ENCODE measurements around the gene PTPRM.

The PTPRM gene

DNA sequence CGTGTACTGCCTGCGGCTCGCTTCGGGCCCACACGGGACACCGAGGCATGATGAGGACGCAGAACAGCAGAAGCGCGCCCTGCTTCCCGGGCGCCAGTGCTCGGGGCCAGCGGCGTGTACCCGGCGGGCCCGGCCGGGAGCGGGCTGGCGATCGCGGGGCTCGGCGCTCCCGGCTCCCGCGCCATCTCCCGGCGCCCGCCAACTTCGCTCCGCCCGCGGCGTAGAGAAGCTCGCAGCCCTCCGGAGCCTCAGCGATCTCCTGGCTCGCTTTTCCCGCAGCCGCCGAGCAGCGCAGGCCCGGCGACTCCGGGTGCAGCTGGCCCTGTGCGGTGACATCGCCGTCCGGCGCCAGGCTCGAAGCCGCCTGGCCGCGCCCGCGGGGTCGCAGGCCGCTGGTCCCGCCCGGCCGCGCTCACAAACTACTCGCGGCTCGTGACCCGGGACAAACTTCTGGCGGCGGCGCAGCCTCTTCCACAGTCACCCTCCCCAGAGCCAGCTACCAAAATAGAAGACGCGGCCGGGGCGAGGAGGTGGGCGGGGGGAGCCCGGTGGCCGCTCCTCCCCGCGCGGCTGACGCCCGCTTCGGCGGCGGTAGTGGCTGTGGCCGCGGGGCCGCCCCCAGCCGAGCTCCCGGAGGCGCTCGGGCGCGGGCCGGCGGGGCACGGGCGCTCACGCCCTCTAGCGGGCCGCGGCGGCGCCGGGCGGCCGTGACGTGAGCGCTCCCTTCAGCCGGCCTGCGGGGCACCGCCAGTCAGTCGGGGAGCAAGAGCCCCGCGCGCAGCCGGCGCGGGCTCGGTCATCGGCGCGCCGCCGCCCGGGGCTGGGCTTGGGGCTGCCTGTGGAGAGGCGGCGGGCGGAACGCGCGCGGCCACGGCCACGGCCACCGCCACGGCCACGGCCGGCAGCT is at the start of gene PTPRM:
PTPRM (plus strand) TSS at position 750 of the 907 bp plus-strand sequence. CDS start 503 bp downstream, outside the sequence.
- FAIRE-seq: no peak

DNA sequence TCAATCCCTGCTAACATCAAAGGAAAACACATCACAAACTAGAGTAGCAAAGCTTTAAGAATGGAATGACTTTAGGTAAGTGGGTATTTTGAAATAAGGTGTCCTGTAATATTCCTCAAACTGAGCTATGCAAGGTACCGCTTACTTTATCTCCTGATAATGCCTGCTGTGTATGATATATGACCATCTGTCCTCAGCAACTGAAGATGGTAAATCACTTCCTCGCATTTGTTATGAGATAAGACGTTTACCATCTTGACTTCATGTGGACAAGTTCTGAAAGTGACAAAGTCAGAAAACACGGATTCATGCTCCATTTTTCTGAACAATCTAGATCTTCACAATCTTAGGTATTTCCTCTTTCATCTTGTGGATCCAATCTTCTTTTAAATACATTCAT is 49.3 kb upstream of the PTPRM start:
- no peak for FAIRE-seq

DNA sequence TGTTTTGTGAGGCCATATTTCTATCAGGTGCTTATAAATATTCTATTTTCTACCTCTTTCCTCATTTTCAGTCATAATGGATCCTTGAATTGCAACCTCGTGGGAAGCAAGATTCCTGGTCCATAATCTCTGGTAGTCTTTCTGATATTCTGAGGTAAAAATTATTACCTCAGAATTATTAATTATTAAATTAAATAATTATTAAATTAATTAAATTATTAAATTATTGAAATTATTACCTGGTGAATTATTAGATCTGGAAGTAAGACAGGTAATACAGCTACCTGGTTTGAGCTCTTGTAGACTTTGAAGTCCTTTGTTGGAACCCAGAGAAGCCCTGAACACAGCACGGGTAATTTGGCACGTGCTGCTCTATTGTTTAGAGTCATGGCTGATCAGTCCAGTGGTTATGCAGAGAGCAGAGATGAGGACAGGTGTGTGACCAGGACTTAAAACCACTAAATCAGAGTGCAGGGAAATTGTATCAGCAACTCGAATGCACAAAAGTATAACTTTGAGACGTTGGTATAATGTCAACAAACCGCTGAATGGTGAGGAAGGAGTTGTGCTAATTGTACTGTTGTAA is 46.8 kb upstream of the PTPRM start:
- FAIRE-seq: no peak

DNA sequence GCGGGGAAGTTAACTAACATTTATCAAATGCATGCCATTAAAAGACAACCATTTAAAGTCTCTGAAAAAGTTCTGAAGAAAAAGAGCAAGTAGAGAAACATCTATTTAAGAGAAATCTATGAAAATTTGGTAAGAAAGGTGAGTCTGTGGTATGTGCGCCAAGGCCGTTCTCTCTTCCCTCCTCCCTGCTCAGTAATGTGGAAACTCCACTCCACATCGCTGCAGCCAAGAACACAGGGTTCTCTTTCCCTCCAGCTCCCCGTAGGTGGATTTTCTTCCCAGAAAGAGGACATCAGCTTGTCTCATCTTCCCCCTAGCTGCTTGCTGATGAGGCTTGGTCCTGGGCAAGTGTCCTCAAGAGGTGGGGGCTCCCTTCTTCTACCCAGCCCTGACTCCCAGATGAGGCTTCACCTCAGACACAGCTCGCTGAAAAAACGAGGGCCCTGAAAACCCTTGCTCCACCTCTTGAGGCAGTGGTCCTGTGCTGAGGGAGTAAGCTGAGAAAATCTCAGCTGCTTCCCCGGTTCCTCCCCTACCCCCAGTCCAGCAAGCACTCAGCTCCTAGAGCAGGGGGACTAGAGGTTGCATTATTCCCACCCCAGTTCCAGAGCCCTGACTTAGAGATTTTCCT is 45.8 kb upstream of the PTPRM start:
- FAIRE-seq: no peak

DNA sequence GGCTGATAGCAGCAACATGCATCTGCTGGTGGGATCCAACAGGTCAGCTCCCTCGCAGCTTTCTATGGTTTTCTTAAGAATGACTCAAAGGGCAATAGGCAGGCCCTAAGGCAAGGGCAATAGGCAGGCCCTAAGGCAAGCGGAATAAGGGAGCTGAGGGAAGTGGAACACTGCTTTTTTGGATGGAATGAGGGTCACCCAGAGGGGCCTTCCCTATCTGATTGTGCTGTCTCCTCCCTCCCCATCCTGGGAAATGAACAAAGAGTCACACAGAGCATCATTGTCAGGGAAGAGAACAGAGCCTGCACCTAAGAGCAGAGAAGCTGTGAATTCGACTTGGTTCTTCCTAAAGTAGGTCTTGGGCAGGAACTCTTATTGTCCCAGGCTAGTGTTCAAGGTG is 43.3 kb upstream of the PTPRM start:
- FAIRE-seq: no peak

DNA sequence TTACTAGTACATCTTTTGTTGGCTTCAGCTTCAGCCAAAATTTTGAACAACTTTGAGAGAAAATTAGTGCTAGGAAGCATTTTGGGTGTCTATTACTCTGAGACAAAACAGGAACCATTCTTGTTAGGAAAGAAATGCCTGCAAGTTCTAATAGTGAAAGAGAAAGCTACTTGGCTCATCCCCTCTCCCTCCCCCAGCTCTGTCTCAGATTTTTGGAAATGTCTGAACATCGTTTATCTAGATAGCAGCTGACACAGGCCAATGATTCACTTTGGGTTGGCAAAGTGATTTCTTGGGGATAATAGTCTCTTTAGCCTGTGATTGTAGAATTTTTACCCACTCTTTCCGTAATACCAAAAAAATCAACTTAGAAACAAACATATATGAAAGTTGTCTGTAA is 42.3 kb upstream of the PTPRM start:
- no peak for FAIRE-seq

DNA sequence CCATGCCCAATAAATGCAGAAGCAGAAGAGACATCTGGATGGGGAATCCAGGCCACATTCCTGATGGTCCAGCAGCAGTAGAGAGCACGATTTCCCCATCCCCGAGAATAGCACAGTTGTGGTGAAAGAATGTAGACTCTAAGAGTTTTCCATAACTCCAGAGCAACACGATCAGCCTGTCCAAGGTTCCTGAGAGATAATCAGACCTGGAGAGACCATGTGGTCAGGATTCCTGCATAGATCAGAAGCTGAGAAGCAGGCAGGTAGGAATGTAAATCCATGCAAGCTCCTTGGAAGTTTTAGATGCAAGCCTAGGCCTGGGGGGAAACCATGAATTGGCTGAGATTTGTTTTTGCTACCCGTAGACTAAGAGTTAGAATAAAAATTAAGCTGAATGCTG is 34.2 kb upstream of the PTPRM start:
- no peak for FAIRE-seq

DNA sequence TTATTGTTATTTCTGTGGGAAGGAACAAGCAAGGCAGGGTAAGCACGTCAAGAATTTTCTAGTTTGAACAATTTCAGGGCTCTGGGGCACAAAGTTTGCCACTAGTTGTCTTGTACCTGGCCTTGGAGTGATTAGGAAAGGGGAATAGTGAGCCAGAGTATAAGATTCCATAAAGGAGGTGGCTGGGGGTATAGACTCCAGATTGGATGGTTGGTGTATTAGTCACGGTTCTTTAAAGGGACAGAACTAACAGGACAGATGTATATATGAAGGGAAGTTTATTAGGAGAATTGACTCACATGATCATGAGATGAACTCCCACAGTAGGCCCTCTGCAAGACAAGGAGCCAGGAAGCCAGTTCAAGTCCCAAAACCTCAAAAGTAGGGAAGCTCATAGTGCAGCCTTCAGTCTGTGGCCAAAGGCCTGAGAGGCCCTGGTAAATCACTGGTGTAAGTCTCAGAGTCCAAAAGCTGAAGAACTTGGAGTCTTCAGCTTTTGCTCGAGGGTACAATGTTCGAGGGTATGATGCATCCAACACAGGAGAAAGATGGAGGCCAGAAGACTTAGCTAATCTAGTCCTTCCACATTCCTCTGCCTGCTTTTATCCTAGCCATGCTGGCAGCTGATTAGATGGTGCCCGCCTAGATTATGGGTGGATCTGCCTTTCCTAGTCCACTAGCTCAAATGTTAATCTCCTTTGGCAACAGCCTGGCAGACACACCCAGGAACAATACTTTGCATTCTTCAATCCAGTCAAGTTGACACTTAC is 31.5 kb upstream of the PTPRM start:
- FAIRE-seq: no peak

DNA sequence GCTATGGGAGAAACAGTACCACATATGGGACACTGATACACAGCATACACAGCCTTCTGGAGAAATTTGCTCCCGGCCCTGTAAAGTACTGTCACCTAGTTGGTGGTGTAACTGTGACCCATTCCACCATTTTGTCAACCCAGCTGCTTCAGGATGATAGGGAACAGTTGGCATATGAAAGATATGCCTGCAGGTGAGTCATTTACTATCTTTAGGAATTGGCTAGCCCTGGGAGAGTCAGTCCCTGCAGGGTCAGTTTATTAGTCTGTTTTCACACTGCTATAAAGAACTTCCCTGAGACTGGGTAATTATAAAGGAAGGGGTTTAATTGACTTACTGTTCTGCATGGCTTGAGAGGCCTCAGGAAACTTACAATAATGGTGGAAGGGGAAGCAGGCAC is 30.0 kb upstream of the PTPRM start:
- no peak for FAIRE-seq

DNA sequence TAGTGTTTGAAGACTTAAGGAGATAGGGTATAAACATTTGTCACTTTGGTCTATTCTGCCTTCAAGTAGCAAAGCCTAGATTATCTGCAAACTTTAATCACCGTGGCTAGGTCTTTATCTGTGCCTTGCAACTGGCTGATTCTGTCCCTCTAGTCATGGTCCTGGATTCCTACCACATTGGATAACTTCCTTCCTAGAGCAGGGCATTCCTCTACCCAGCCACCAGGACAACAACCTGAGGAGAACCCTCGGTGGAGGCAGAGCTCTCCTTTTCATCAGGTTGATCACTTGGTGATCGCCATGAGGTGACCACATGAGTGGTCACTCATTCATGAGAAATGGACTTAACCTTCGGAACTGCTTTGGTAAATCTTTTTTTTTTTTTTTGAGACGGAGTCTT is 25.3 kb upstream of the PTPRM start:
- no peak for FAIRE-seq

DNA sequence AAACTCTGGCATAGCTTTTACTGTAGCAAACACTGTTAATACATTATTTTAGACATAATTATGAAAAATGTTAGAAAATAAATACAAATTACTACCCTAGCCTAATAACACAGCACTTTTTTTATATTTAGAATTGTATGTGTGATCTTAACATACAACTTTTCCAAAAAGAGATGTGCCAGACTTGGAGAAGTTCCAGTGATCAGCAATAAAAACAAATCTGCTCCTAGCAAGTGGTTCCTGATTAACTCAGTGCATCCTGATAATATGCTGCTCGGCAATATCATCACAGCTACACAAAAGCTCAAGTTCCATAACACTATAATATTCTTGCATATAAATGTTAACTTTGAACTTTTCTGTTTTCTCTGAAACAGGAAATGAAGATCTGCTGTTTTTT is 22.4 kb upstream of the PTPRM start:
- FAIRE-seq: no peak

DNA sequence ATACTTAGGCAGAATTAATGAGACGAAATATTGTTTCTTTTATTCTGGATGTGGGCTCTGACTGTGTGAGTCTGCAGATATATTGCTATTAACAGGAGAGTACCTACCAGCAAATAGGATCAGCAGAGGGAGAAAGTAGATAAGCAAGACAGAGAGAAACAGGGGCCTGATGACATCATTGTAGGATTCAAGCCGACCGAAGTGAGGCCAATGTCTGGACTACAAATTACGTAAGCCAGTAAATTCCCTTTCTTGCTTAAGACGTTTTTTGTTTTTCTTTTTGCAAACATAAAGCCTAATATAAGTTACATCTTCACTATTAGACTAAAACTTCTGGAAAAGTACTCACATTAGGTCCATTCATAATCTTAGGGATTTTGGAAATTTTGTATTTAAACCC is 21.4 kb upstream of the PTPRM start:
- FAIRE-seq: no peak

DNA sequence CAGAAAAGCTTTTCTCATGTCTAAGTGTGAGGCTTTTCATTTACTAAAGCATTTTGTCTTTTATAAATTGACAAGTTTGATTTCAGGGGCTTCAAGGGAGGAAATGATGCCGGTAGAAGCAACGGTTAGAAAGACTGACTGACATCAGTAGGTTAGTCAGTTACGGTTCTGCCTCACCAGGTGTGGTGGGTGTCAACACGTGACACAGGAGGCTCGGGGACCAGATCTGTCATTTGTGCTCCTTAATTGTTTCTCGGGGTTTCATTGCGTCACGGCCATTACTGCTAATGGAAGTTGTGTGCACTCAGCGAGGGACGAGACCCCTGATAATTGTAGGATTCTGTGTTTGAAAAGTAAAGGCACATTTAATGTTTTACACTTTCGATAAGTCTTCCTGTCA is 18.9 kb upstream of the PTPRM start:
- no peak for FAIRE-seq

DNA sequence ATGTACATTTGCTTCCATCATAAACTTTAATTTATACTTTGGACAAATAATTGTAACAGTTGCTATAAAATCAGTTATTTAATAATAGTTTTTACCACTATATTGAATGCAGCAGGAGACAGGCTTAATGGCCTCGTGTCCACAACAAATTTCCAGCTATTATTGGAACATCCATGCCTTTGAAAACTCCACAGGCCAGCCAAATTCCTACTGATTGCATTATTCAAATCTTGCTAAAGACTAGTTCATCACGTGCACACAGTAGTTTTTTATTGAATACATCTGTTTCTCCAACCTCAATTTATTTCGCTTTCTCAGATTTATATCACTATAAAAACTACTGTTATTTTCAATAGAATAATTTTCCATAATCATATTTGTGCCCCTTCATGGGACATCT is 18.4 kb upstream of the PTPRM start:
- no peak for FAIRE-seq

DNA sequence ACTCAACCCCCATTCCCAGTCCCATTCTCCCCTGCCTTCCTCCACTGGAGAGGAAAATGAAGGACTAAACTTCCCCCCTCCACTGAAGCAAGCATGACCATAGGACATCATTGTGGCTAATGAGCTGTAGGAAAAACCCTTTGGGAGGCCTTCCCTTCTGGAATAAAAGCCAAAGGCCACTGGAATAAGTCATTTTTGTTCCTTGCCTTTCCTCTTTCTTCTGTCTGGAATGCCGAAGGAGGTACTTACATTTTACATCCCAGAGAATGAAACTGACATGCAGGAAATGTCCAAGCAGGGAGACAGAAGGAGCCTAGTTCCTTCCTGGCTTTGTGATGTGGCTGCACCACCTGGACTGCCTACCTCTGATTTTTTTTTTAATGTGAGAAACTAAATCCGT is 9.1 kb upstream of the PTPRM start:
- FAIRE-seq: no peak

DNA sequence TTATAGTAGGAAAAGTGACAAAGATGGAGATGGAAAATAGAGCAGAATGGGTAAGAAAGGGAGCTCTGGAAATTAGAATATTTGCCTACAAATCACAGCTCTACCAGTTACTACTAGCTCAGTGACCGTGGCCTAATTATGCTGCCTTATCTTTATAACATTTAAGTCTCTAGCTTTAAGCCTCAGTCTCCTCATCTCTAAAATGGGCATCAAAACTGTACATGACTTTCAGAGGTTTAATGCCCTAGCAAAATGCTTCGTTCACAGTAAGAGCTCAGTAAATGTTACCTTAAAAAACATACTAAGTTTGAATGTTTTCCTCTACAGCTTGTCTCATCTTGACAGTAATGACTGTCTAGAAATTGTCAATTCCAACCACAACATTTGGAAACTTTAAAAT is 8.3 kb upstream of the PTPRM start:
- no peak for FAIRE-seq

DNA sequence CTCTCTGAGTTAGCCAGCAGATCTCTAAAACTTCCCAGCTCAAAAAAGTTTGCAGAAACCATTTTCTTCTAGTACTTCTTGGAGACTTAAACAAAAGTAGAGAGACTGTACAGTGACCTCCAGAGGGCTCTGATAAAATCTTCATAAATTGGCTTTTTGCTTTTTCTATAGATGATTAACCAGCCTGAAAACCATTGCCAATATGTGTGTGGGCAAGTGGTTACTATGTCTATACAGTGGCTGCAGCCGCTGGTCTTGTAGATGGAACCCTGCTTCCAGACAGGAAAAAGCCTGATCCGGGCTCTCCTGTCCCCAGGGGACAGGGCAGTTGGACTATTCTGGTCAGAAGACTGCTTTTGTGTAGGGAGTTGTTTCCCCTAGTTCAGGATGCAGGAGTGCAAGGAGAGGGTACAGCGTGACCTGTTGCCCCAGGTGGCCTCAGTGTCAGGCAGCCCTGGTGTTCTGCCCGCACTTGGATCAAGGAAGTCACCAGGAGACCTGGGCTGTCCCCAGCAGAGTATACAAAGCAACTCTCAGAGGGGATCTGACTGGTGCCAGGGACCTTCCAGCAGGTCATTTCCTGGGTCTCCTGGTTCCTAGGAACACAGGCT is 7.3 kb upstream of the PTPRM start:
- no peak for FAIRE-seq

DNA sequence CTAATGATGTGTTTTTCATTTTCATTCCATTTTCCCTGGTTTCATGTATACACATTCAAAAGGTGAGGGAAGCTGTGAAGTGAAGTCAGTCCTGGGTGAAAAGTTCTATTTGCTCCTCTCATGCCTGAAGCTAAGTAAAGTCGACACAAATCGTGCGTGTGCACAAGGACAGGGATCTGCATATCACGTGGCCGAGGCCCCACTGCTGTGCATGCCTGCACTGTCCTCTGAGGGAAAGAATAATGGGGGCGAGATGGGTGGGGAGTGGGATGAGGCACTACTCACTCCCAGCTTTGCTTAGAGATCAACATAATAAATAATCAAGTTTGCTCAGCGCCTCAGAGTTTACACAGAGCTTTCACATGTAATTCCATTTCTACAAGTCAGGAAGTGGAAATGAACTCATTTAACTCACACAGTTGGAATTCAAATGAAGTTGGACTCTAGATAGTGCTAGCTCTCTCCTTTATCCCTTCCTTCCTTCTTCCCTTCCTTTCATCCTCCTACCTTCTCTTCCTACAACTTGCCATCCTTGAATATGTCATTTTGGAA is 5.1 kb upstream of the PTPRM start:
- no peak for FAIRE-seq

DNA sequence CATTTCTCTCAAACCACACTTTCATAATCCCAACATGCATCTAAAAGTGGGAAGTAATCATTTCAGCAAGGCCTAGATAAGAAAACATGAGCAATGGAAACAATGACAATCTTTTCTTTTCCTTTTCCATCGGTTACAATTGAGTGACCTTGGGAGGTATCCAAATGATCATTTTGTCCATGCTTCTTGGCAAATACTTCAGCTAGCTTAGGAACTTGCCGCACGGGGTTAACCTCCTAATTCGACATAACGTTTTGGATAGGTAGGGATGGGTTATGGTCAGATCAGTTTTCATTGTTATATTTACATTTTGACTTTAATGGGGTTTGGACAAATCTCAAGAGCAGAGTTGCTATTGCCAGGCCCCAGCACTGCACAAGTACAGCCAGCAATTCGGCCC is 4.6 kb upstream of the PTPRM start:
- no peak for FAIRE-seq

DNA sequence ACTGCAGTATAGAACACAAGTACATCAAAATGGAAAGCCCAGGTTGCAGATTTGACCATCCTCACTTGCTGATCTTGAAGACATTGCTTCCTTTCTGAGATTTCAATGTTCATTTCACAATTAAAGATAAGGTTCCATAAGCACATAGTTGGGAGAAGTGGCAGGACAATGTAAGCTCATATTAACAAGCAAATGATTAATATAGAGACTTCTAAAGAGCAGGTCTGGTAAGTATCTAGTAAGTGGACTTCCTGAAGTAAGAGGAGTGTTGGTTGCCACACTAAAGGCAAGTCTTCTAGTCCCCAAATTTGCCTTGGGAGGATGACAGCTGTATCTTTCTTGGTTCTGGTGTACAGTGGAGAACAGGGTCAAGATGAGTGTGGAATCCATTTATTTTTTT is 1.4 kb upstream of the PTPRM start:
- no peak for FAIRE-seq

DNA sequence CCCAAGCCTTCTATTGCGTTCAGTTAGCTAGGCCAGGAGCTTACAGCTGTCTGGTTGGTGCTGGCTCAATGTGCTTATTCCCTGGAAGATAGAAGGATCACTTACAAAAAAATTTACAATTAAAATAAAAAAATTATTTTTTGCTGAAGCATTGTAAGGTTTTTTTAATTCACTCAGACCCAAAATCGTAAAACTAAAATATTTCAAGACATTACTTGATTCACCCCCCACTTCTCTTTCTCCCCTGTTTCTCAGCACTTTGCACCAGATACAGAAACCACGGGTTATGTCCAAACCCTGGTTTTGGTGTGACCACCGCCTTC is 911 bp upstream of the PTPRM start:
- no peak for FAIRE-seq
